Measurements from ENCODE around the gene CEP126.

The CEP126 gene

GRCh38 chr11:102005306-102005705, 90.5 kb downstream of the CEP126 start (continued):
- TF ChIP-seq GLIS3 (CRISPR knock-in tag; IDR thresholded peaks at IDR 0.05) (no peak), SNAI2 (CRISPR knock-in tag; IDR thresholded peaks at IDR 0.05) (no peak), CREB5 (CRISPR knock-in tag; IDR thresholded peaks at IDR 0.05; ENCODE audit: low read depth) (no peak)

- no peak for ATAC-seq
These were observed 92.2 kb downstream of the CEP126 start for GRCh38 chr11:102006835-102007566.

GRCh38 chr11:102007567-102008437, 93.0 kb downstream of the CEP126 start:
- no peak for TF ChIP-seq ZC3H10 (CRISPR knock-in tag; IDR thresholded peaks at IDR 0.05)
- no peak for TF ChIP-seq GLIS3 (CRISPR knock-in tag; IDR thresholded peaks at IDR 0.05)
- TF ChIP-seq ZFP30 (CRISPR knock-in tag; IDR thresholded peaks at IDR 0.05): no peak
- no peak for TF ChIP-seq ISL1 (CRISPR knock-in tag; IDR thresholded peaks at IDR 0.05)
- no peak for TF ChIP-seq ARNTL (CRISPR knock-in tag; IDR thresholded peaks at IDR 0.05; ENCODE audit: borderline replicate concordance, low read depth)
- no peak for TF ChIP-seq ZNF70 (CRISPR knock-in tag; IDR thresholded peaks at IDR 0.05)
- TF ChIP-seq ZNF565 (CRISPR knock-in tag; conservative IDR thresholded peaks at IDR 0.05; ENCODE audit: low read depth): no peak
- ATAC-seq: peak; percentile 65; the same call in 2 of the 3 replicates

More at GRCh38 chr11:102006835-102007566, 92.2 kb downstream of the CEP126 start:
- TF ChIP-seq ZFP3 (CRISPR knock-in tag; IDR thresholded peaks at IDR 0.05) (no peak), TCF4 (CRISPR knock-in tag; IDR thresholded peaks at IDR 0.05; ENCODE audit: borderline replicate concordance) (no peak), PATZ1 (CRISPR knock-in tag; IDR thresholded peaks at IDR 0.05; ENCODE audit: borderline replicate concordance) (no peak), ZNF565 (CRISPR knock-in tag; conservative IDR thresholded peaks at IDR 0.05; ENCODE audit: low read depth) (no peak)
- TF ChIP-seq, protein P1, sequence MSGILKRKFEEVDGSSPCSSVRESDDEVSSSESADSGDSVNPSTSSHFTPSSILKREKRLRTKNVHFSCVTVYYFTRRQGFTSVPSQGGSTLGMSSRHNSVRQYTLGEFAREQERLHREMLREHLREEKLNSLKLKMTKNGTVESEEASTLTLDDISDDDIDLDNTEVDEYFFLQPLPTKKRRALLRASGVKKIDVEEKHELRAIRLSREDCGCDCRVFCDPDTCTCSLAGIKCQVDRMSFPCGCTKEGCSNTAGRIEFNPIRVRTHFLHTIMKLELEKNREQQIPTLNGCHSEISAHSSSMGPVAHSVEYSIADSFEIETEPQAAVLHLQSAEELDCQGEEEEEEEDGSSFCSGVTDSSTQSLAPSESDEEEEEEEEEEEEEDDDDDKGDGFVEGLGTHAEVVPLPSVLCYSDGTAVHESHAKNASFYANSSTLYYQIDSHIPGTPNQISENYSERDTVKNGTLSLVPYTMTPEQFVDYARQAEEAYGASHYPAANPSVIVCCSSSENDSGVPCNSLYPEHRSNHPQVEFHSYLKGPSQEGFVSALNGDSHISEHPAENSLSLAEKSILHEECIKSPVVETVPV (CRISPR knock-in tag; IDR thresholded peaks at IDR 0.05): no peak
- TF ChIP-seq, protein P2, sequence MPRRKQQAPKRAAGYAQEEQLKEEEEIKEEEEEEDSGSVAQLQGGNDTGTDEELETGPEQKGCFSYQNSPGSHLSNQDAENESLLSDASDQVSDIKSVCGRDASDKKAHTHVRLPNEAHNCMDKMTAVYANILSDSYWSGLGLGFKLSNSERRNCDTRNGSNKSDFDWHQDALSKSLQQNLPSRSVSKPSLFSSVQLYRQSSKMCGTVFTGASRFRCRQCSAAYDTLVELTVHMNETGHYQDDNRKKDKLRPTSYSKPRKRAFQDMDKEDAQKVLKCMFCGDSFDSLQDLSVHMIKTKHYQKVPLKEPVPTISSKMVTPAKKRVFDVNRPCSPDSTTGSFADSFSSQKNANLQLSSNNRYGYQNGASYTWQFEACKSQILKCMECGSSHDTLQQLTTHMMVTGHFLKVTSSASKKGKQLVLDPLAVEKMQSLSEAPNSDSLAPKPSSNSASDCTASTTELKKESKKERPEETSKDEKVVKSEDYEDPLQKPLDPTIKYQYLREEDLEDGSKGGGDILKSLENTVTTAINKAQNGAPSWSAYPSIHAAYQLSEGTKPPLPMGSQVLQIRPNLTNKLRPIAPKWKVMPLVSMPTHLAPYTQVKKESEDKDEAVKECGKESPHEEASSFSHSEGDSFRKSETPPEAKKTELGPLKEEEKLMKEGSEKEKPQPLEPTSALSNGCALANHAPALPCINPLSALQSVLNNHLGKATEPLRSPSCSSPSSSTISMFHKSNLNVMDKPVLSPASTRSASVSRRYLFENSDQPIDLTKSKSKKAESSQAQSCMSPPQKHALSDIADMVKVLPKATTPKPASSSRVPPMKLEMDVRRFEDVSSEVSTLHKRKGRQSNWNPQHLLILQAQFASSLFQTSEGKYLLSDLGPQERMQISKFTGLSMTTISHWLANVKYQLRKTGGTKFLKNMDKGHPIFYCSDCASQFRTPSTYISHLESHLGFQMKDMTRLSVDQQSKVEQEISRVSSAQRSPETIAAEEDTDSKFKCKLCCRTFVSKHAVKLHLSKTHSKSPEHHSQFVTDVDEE (CRISPR knock-in tag; IDR thresholded peaks at IDR 0.05): no peak

GRCh38 chr11:102010776-102011494, 96.1 kb downstream of the CEP126 start:
- peak; percentile 99 for ATAC-seq
- no peak for TF ChIP-seq OSR1 (CRISPR knock-in tag; IDR thresholded peaks at IDR 0.05)
- TF ChIP-seq PATZ1 (CRISPR knock-in tag; IDR thresholded peaks at IDR 0.05; ENCODE audit: borderline replicate concordance): no peak
- no peak for TF ChIP-seq ARNTL (CRISPR knock-in tag; IDR thresholded peaks at IDR 0.05; ENCODE audit: borderline replicate concordance, low read depth)
- no peak for TF ChIP-seq BACH2 (CRISPR knock-in tag; IDR thresholded peaks at IDR 0.05; ENCODE audit: borderline replicate concordance)
- no peak for TF ChIP-seq CSDC2 (CRISPR knock-in tag; IDR thresholded peaks at IDR 0.05)
- TF ChIP-seq CREB5 (CRISPR knock-in tag; IDR thresholded peaks at IDR 0.05; ENCODE audit: low read depth): no peak
- no peak for TF ChIP-seq TCF4 (CRISPR knock-in tag; IDR thresholded peaks at IDR 0.05; ENCODE audit: borderline replicate concordance)
- TF ChIP-seq GLIS3 (CRISPR knock-in tag; IDR thresholded peaks at IDR 0.05): no peak
- no peak for TF ChIP-seq ZNF565 (CRISPR knock-in tag; conservative IDR thresholded peaks at IDR 0.05; ENCODE audit: low read depth)
- no peak for TF ChIP-seq ZFP3 (CRISPR knock-in tag; IDR thresholded peaks at IDR 0.05)

Measured in SK-N-SH treated with all-trans-retinoic acid at 6 μM for 48 hours (cell line).